Ishikawa (cell line): ENCODE data around the gene FH.

Source experiments
- CEBPB ChIP-seq: IDR thresholded peaks from 2 replicates; pipeline ENCODE4 v1.6.1; 2012
- CREB1 ChIP-seq: IDR thresholded peaks from 2 replicates; pipeline ENCODE4 v1.6.1; 2012; ENCODE audit warnings: low read depth
- EGR1 ChIP-seq: IDR thresholded peaks from 2 replicates; pipeline ENCODE4 v1.6.1; 2012
- EP300 ChIP-seq: IDR thresholded peaks from 2 replicates; pipeline ENCODE4 v1.6.1; 2012; ENCODE audit warnings: borderline replicate concordance
- FOXM1 ChIP-seq: IDR thresholded peaks from 2 replicates; pipeline ENCODE4 v1.6.1; 2012; ENCODE audit warnings: low read depth, borderline replicate concordance
- MAX ChIP-seq: IDR thresholded peaks from 2 replicates; pipeline ENCODE4 v1.6.1; 2012
- NFIC ChIP-seq: IDR thresholded peaks from 2 replicates; pipeline ENCODE4 v1.6.1; 2012
- RAD21 ChIP-seq: IDR thresholded peaks from 2 replicates; pipeline ENCODE4 v1.6.1; 2012; ENCODE audit warnings: low read depth
- REST ChIP-seq: IDR thresholded peaks from 2 replicates; pipeline ENCODE4 v1.6.1; 2012; ENCODE audit warnings: low read depth, mild to moderate bottlenecking
- TAF1 ChIP-seq: IDR thresholded peaks from 2 replicates; pipeline ENCODE4 v1.6.1; 2012; ENCODE audit warnings: low read depth, mild to moderate bottlenecking
- TCF12 ChIP-seq: IDR thresholded peaks from 2 replicates; pipeline ENCODE4 v1.6.1; 2012; ENCODE audit warnings: low read depth
- TEAD4 ChIP-seq: IDR thresholded peaks from 2 replicates; pipeline ENCODE4 v1.6.1; 2012
- USF1 ChIP-seq: IDR thresholded peaks from 2 replicates; pipeline ENCODE4 v1.6.1; 2012

GRCh38 chr1:241542199-241542907 lies 22.8 kb upstream of the FH start:
- TF ChIP-seq CEBPB (no peak), EP300 (no peak), REST (no peak), TCF12 (no peak), USF1 (no peak), EGR1 (no peak), FOXM1 (no peak), MAX (no peak), TEAD4 (no peak), CREB1 (no peak), RAD21 (no peak), NFIC (no peak), TAF1 (no peak)
